Jurkat, Clone E6-1 (cell line): ENCODE results near the gene SPAG17.

Experiments used
- DNase-seq: peaks from one replicate; pipeline ENCODE4 v3.0.0-alpha.2; 2011; ENCODE audit warnings: low read depth, low spot score
- H3K4me3 ChIP-seq: 2 replicates; pipeline ENCODE4 v1.5.1; 2011; ENCODE audit warnings: mild to moderate bottlenecking, low read length, control low read depth, moderate library complexity

SPAG17 gene

DNA sequence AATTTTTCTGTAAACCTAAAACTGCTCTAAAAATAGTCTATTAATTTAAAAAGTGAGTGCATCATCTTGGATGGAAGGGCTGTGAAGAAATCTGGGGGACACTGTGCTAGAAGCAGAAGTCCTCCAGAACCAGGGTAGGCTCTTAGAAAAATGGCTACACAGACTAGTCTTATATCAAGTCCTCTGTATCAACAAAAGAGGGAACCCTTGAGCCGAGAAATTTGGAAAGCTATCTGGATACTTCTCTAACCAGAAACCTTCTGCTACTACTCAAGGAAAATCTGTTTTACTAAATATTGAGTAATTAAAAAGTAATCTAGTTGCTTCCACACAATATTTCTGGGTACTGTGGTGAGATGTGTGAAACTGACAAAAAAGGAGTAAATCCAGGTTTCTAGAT, 163.4 kb downstream of the SPAG17 start:
- no peak for DNase-seq
- no peak overlapping the region for H3K4me3 ChIP-seq

DNA sequence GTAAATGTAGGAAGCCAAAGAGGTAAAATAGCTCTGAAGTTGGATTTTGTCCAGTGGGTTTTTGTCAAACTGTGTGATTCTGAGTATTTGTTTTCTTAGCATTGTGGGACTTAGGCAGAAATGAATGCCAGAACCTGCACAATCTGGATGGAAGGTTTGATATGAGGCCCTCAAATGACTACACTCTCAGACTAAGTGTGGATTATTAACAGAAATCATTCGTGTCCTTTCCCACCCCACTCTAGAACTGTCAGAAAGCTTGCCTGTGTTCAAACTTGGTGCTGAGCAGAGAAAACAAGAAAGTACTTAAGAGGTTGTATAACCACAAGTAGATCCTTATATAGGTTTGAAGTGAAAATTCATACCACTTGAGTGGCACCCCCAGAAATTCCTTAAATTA, 167.0 kb downstream of the SPAG17 start:
- H3K4me3 ChIP-seq = no peak overlapping the region
- DNase-seq = no peak

DNA sequence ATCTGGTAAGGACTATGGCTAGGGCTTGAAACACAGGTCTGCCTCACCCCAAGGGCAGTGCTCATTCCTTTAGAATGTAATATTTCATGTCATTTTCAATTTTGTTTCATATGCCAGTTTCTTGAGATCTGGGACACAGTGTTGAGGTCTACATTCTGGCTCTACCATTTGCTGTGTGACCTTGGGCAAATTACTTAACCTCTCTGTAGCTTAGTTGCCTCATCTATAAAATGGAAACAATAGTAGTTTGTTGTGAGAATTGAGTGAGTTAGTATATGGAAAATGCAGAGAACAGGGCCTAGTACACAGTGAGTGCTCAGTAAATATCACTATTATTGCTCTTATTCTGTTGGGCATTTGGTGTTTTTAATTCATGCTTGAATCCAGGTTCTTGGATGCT, 171.1 kb downstream of the SPAG17 start:
- H3K4me3 ChIP-seq = no peak overlapping the region
- DNase-seq = no peak

DNA sequence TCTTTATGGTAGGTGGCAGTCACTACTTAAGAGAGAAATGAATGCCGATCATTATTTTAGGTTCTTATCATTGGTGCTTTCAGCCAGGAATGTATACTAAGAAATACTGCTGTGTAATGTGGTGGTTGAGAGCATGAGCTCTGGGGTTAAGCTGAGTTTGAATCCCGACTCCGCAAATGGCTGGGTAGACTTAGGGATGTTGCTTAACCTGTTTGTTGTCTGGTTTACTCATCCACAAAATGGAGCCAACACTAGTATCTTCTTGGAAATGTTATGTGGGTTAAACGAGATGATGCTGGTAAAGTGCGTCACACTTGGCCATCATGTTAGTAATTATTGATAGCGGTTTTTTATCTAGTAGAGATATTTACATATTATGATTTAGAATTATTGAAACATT, 171.7 kb downstream of the SPAG17 start:
- DNase-seq = no peak
- no peak overlapping the region for H3K4me3 ChIP-seq

DNA sequence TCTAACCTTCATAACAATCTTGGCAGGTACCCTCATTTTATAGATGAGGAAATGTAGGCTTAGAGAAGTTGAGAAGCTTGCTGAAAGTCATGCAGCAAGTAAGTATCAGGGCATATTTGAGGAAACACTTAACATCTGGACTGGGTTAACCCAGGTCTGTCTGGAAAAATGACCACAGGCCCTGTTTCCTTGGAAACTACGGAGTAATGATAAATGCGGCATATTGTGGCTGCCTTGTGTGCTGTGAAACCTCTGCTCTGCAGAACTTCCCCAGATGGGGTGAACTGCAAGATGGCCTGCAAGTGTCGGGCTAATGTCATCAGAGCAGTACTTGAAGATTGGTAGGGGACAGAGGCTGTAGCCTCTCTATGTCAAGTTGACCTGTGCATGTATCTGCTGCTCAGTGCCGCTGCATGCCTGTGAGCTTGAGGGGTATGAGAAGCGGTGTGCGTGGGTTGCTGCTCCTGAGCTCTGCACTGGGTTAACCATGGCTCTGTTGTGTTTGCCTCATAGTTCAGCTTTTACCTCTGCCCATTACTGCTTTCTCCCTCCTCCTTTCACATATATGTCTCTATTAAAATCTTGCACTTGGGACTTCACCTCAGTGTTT, 172.4 kb downstream of the SPAG17 start:
- no peak overlapping the region for H3K4me3 ChIP-seq
- DNase-seq = no peak

DNA sequence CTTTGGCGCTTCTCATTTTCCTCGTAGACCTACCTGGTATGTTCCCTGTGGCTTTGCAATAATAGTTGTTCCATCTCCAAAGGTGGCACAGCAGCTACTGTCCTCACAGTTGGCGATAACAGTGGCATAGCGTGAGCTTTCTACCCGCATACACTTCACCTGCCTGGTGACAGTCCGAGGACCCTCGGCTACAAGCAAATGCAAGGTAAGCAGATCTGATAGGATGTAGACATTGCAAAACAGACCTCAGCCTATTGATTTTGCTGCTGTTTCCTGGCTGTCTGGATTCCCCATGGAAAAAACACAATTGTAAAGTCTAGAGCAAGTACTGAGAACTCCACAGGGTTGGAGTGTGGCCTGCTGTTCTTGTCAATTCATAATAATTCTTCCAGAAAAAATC, 177.0 kb downstream of the SPAG17 start:
- DNase-seq = no peak
- no peak overlapping the region for H3K4me3 ChIP-seq

DNA sequence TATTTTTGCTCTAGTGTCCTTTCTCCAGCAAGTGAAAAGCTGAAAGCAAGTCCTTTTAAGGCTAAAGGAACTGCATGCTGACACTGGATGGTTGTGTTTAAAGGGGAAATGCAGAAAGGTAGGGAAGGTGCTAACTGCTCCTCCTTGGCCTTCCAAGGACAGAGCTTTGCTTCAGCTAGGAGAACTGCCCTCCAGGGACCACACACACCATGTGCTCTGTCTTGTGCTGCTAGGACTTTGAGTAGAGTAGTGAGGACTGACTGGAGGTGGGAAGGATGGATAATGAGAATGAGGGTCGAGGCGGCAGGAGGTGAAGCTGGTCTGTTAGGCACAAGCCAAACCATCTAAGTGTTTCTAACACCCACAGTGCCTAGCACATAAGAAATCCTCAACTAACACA, 177.6 kb downstream of the SPAG17 start:
- no peak overlapping the region for H3K4me3 ChIP-seq
- DNase-seq = no peak

DNA sequence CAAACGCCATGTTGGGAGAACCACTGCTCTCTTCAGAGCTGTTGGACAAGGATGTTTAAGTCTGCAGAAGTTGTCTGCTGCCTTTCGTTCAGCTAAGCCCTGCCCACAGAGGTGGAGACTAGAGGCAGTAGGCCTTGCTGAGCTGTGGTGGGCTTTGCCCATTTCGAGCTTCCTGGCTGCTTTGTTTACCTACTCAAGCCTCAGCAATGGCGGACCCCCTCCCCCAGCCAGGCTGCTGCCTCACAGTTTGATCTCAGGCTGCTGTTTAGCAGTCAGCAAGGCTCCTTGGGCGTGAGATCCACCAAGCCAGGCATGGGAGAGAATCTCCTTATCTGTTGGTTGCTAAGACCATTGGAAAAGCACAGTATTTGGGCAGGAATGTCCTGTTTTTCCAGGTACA, 180.7 kb downstream of the SPAG17 start:
- DNase-seq = no peak
- H3K4me3 ChIP-seq = no peak overlapping the region

DNA sequence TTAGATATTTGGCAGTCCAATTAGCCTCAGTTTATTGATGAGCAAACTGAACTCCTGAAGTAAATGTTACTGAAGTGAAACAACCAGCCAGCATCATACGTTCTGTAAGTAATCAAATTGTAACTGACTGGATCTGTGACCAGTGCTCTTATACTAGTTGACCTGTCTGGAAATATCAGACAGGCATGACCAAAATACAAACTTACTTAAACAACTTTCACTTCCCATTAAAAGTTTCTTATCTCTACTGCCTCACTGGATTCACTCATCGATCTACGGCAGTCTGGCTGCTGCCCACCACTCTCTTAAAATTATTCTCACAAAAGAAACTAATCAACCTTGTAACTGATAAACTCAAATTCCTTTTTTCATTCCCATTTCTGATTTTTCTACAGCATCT, 199.1 kb downstream of the SPAG17 start:
- no peak overlapping the region for H3K4me3 ChIP-seq

DNA sequence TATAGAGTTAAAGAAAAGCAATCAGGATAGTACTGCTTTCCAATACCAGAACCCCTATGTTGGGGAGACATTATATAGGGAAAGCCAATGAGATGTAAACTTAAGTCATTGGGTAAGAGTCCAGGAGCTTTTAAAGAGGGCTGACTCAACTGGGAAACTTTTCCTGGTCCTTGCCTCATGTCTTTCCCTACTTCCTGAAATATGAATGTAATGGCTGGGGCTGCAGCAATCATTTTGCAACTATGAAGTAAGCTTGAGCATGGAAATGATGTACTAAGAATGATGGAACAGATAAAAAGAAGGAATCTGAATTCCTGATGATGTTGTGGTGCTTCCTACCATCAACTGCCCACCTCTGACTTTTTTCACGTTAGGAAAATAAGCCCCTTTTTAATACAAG, 199.8 kb downstream of the SPAG17 start:
- H3K4me3 ChIP-seq = no peak overlapping the region
- DNase-seq = no peak

More for the DNA sequence above, 199.1 kb downstream of the SPAG17 start:
- DNase-seq = no peak

DNA sequence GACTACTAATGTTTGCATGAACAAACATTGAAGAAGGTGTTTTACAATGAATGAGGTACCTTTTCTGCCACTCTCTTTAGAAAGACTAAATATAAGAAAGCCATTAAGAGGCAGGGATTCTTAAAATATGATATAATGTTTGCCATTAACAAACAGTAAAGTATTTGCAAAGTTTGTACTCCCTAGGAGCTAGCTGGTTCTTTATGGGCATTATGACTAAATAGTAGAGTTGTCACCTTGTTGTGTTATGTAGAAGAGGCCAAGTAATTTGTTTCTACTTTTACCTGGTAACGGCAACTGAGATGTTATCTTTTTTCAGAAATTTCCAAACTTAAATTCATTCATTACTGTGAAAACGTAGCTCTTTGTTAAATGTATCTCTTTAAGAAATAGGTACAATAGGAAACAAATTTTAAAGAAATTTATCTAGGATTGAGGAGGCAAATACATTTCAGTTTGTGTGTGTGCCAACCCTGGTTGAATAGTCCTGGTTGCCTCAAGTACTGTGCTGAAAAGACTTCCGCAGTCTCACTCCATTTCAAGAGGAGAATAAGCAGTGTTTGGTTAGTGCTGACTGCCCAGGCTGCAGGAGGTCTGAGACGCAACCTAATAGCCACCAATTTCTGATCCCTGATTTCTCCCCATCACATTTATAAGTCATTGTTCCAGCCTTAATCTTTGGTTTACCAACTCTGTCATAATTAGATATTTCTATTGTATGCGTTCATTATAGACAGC, 203.4 kb downstream of the SPAG17 start:
- no peak for DNase-seq
- H3K4me3 ChIP-seq = no peak overlapping the region

DNA sequence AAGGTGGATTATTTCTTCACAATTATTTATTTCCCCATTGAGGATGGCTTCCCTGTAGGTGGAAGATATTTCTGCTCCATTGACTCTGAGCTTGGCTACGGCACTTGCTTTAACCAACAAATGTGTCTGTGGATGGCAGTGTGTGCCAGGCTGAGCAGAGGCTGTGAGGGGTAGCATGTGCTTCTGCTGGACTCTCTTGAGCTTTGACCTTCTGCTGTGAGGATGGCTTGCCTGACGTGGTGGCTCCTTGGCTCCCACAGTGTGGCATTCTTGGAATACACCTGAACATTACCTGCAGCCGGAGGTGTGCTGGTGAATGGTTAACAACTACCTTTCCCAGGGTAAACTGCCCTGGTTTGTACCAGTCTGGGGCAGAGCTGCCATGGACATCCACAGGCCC, 208.6 kb downstream of the SPAG17 start:
- no peak overlapping the region for H3K4me3 ChIP-seq
- DNase-seq = no peak

DNA sequence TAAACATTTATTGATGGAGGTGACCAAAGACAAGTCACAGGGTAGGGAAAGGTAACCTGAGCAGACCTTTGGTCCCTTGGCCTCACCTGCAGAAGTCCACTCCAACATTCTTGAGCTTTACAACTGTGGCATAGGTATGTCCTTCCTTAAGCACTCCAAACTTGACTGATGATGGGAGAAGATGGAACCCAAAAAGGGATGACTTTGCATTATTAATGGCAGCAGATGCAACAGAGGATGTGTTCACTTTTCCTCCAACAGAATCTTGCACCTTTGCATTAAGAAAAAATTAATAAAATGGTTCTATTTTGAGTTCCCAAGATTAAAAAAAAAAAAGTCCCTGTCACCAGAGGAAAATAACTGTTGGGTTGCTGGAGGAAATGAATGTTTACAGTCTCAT, 213.3 kb downstream of the SPAG17 start:
- DNase-seq = no peak
- H3K4me3 ChIP-seq = no peak overlapping the region

DNA sequence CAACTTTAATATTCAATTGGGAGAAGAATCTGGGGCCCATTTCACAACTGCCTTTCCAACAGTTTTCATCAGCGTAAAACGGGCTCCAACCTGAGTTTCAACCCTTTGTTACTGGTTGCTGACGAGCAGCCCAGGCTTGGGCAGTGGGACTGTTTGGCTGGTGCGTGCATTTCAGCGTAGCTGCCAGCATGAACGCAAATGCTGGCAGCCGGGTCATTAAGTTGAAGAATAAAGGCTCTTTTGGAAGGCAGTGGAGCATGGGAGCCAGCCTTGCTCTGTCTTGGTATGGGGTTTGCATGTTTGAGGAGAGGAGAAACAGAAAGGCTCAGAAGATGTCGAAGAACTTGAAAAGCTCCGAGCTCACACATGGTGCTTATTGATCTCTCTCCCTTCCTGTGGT, 214.8 kb downstream of the SPAG17 start:
- no peak for DNase-seq
- H3K4me3 ChIP-seq = no peak overlapping the region

DNA sequence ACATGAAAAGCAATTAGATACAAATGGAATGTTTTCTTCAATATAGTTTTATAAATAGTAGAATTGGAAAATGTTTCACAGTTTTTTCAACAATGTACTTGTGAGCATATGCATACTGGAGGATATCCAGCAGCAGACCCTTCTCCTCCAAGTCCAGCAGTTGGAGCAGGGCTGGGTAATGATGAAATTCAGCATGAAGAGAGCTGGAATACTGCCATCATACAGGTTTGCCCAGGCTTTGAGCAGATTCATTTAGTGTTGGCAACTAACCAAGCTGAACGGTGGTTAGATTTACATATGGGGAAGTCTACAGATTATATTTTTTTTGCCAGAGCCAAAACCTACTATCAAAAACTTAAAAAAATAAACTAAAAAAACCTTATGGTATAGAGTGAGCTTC, 217.1 kb downstream of the SPAG17 start:
- no peak overlapping the region for H3K4me3 ChIP-seq
- no peak for DNase-seq

DNA sequence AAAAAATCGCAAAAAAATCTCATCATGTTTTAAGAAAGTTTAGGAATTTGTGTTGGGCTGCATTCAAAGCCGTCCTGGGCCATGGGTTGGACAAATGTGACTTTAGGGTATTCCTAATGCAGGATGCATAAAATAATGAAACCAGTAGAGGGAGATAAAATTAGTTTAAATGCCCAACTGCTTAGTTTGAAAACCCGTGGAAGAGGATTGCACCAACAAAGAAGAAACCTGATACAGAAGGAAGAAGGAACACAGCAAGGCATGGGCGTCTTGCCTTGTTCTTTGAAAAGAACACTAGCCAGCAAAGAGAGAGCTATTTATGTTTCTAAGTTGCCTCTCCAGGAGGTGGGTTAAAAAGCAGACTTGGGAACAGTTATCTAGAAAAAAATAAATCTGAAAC, 217.6 kb downstream of the SPAG17 start:
- no peak for DNase-seq

DNA sequence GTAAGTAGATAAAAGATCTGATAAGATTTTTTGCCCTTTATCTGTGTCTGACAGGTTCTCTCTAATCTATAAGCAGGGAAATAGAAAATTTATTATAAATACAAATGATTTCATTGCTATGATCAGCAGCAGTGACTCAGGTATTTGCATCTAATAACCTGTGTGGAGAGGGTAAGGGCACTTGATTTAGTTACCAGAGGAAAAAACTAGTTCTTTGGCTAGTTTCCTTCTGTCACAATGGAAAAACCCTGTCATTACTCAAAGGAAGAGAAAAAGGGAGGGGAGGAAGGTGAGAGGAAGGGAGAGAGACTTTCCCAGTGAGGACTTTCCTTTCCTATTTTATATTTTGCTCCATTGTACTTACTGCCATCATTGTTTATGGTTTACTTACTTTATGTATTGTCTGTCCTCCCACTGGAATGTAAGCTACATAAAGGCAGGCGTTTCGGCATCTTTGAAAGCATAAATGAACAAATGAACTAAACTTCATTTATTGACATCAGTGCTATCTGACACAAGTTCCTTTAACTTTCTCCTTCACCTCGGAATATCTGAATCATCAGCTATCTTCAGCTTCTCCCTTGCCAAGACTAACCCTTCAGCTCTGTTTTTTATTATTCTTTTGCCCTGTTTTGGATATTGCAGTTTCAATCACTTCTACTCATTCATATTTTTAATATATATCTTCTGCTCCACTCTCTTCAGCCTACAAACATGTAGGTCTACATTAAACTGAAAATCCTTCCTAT, 220.6 kb downstream of the SPAG17 start:
- H3K4me3 ChIP-seq = no peak overlapping the region
- DNase-seq = no peak

More for the DNA sequence above, 217.6 kb downstream of the SPAG17 start:
- H3K4me3 ChIP-seq = no peak overlapping the region

DNA sequence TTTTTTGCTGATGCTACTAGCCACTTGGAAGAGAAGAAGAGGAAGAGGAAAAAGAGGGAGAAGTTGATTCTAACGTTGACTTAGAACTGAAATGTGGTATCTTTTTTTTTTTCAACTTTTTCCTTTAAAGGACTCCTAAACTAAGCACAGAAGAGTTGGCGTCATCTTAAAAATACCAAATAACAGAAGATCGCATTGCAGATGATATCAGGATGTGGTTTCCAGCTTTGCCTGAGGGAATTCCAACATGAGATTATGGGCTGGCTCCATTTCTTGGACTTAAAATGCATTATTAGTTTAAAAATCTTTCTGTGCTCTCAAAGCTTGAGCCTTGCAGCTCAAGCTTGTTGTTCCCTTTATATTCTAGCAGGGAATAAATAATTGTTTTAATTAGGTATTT, 225.7 kb downstream of the SPAG17 start:
- H3K4me3 ChIP-seq = no peak overlapping the region
- DNase-seq = no peak

DNA sequence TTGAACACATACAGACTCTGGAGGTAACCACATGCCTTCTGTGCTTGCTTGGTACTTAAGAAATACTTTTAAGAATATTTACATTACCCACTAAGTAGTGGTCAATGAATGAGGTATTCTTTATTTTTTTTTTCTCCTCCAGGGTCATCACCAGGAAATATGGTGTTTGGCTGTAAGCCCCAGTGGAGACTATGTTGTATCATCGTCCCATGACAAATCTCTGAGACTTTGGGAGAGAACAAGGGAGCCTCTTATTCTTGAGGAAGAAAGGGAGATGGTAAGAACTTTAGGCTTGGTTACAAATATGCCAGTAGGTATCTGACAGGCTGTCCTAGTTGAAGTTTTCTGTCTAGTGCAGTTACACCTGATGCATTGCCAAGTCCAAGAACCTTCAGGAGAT, 232.6 kb downstream of the SPAG17 start:
- no peak for DNase-seq
- no peak overlapping the region for H3K4me3 ChIP-seq

DNA sequence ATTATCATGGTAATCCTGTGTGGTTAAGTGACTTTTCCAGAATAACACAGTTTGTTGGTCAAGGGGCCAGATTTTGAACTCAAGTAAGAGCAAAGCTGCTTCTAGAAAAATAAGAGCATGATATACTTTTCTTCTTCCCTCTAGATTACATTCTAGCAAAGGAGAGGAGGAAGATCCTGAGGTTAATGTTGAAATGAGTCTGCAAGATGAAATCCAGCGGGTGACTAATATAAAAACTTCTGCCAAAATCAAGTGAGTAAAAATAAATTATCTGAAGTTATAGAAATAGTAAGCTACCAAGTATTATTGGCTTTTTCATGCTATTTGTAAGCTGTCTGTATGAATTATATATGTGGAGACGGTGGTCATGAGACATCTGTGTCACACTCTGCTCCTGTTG, 242.7 kb downstream of the SPAG17 start:
- DNase-seq = no peak

More for the DNA sequence above, 242.7 kb downstream of the SPAG17 start:
- no peak overlapping the region for H3K4me3 ChIP-seq
